AG04450 (cell line): ENCODE results near the gene PAK5. TPM values are rescaled to one million over a fixed set of nuclear protein-coding genes. Genes with fewer than 3 reads are reported as not detected.

ENCODE experiments used
- CTCF ChIA-PET: fragments of 300-600, 350-600 bp; formaldehyde crosslinking; extraction: SDS; loops from one replicate; lab custom pipeline; 2022; ENCODE audit warnings: antibody characterized with exemption, inconsistent platforms; lab: Charles Lee
- POLR2A ChIA-PET: fragments of 350-600 bp; formaldehyde crosslinking; extraction: SDS; loops from one replicate; lab custom pipeline; 2021; ENCODE audit warnings: antibody characterized with exemption, inconsistent platforms; lab: Yijun Ruan, JAX
- DNase-seq: peaks from one replicate; pipeline ENCODE4 v3.0.0-alpha.2; 2011; ENCODE audit warnings: low read depth, low spot score
- H3K27ac ChIP-seq: one replicate; pipeline ENCODE4 v1.5.1; 2012; ENCODE audit warnings: low read depth, low read length, control low read depth
- H3K27me3 ChIP-seq: one replicate; pipeline ENCODE4 v1.6.0; 2012; ENCODE audit warnings: low read length; ENCODE audit not compliant: control insufficient read depth, insufficient read depth
- H3K4me3 ChIP-seq: 2 replicates; pipeline ENCODE4 v1.5.1; 2011; ENCODE audit warnings: mild to moderate bottlenecking, low read depth, low read length, control low read depth
- H3K9me3 ChIP-seq: 2 replicates; pipeline ENCODE4 v1.5.1; 2012; ENCODE audit warnings: low read length; ENCODE audit not compliant: control insufficient read depth, insufficient read depth
- CTCF ChIP-seq: IDR thresholded peaks from 2 replicates; pipeline ENCODE4 v1.5.1; 2011; ENCODE audit warnings: low read depth, low read length, control low read depth, inconsistent platforms
- polyA plus RNA-seq: library from polyadenylated mRNA; depleted of rRNA; stranded (reverse); fragments of >200 nt; gene quantifications from 2 replicates; pipeline ENCODE4 v1.2.3, GENCODE V29; 2011

PAK5 gene
- polyA plus RNA-seq, 1 experiment: not detected

- Histone ChIP-seq H3K9me3 (no peaks in the 10 kb centered on the region; the same call in 1 of the 2 replicates), H3K27ac (no peak overlapping the region), H3K27me3 (peaks cover 60% of the 10 kb centered on the region), H3K4me3 (no peak overlapping the region)
- DNase-seq: no peak
- POLR2A ChIA-PET: no interaction called here
- no peak for TF ChIP-seq CTCF
- CTCF ChIA-PET: no interaction called here
These were observed 322.5 kb downstream of the PAK5 start for GRCh38 chr20:9516234-9516871.

- peaks cover 64% of the 10 kb centered on the region for H3K27me3 ChIP-seq
- no peak overlapping the region for H3K27ac ChIP-seq
- no peaks in the 10 kb centered on the region; the same call in 1 of the 2 replicates for H3K9me3 ChIP-seq
- DNase-seq: no peak
- no peak for TF ChIP-seq CTCF
- no peak overlapping the region for H3K4me3 ChIP-seq
- POLR2A ChIA-PET: no interaction called here
- CTCF ChIA-PET: no interaction called here
These were observed 323.1 kb downstream of the PAK5 start for GRCh38 chr20:9515741-9516233.

GRCh38 chr20:9515214-9515585 is 323.7 kb downstream of the PAK5 start:
- no peaks in the 10 kb centered on the region; the same call in 1 of the 2 replicates for H3K9me3 ChIP-seq
- H3K27me3 ChIP-seq: peaks cover 68% of the 10 kb centered on the region
- H3K27ac ChIP-seq: no peak overlapping the region
- CTCF ChIA-PET: no interaction called here
- no peak for TF ChIP-seq CTCF
- POLR2A ChIA-PET: no interaction called here
- DNase-seq: no peak
- no peak overlapping the region for H3K4me3 ChIP-seq

- no peak for DNase-seq
- ChIA-PET POLR2A (interaction anchor here (0.6 kb wide), 2 partner anchors 54 to 562 kb away, joined by 3 to 8 read pairs; no protein-coding TSS in a partner anchor), CTCF (interaction anchor here (0.6 to 1.0 kb wide), 2 partner anchors 17 to 576 kb away, joined by 3 read pairs; no protein-coding TSS in a partner anchor)
- no peak for TF ChIP-seq CTCF
- no peak within 1 kb of the TSS for H3K27ac ChIP-seq
- no peaks in the 10 kb centered on the region; the same call in 1 of the 2 replicates for H3K9me3 ChIP-seq
- peaks cover 68% of the 10 kb centered on the region for H3K27me3 ChIP-seq
- H3K4me3 ChIP-seq: no peak within 1 kb of the TSS
These were observed 324.2 kb downstream of the PAK5 start, which contains the start of gene LAMP5 for GRCh38 chr20:9514461-9515213. TSS of gene LAMP5 (plus strand) at chr20:9514590. CDS start at chr20:9514853, 263 bp downstream.
